Dermis blood vessel endothelial cell (primary cell): ENCODE data around the gene FCAMR. TPM values are rescaled to one million over a fixed set of nuclear protein-coding genes. Genes with fewer than 3 reads are reported as not detected.

Experiments
- DNase-seq: peaks from one replicate; pipeline ENCODE4 v3.0.0; 2010
- total RNA-seq: library from RNA; depleted of rRNA; stranded (reverse); fragments of >200 nt; gene quantifications from 2 replicates; pipeline ENCODE4 v1.2.3, GENCODE V29; 2014

FCAMR gene
- total RNA-seq, 1 donor from 2014 or later: not detected

GRCh38 chr1:206992790-206993189 lies 22.5 kb upstream of the FCAMR start:
- DNase-seq: no peak

GRCh38 chr1:206987873-206988272 lies 17.6 kb upstream of the FCAMR start:
- DNase-seq: no peak

DNA sequence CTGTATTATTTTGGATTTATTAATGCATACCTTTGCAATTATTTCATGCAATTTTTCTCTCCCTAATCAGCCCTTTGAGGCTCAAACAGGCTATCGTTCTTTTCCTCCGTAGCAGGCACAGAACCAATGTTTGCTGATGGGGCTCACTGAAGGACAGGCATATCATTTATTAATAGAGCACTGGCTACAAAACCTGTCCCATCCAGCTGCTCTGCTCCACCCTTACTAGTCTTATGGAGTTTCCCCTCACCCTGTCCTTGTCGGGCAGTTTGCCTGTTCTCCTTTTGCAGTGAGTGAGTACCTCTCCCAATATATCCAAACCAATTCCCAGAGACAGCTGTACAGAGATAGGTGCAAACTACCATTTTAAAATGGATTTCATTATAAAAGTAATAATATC lies 16.6 kb upstream of the FCAMR start:
- DNase-seq: no peak

GRCh38 chr1:206986402-206986801 lies 16.1 kb upstream of the FCAMR start:
- DNase-seq: no peak

DNA sequence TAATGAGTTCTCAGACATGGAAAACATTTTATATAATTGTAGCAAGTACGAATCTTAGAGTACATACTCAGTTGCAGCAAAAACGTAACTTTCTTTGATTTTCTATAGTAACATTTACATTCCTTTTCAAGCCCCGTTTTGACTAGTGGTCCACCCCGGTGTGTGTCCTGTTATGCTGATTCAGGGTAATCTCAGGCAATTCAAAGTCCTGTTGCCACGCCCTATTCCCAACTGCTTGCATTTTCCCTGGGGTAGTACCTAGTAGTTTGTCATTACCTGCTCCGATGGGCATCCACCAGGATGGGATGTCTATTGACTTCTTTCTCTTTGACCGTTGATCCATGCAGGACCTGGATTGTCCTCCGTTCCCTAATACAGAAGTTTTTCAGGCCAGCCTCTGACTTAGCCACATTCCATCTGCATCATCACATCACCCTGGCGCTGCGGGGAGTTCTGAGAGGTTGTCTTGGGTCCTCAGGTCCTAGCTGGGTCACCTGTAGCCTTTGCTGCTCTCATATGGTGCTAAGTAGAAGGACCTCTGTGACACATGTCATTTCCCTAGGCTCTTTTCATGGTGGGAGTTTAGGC lies 15.0 kb upstream of the FCAMR start:
- DNase-seq: no peak

DNA sequence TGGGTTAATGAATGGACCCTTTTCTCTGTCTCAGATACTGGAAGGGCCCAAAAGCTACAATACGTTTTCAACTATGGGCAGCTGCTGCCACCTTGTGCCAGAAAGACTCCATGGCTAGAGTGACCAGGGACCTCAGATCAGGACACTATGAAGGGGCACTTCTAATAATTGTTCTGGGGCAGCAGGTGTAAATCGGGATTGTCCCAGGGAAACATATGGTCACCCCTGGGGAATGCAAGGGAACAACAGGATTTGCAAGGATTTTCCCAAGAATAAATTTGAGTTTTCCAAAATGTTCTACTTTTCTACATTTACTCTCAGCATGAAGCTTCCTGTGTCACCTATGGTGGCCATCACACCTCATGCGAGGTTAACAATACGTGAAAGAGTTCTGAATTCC lies 12.0 kb upstream of the FCAMR start:
- peak; percentile 57 for DNase-seq

- peak; percentile 36 for DNase-seq
These were observed 9.3 kb upstream of the FCAMR start for GRCh38 chr1:206979379-206980043.

GRCh38 chr1:206978259-206978658 lies 8.0 kb upstream of the FCAMR start:
- no peak for DNase-seq

GRCh38 chr1:206975306-206975705 lies 5.0 kb upstream of the FCAMR start:
- DNase-seq: no peak

- no peak for DNase-seq
These were observed 3.9 kb upstream of the FCAMR start for GRCh38 chr1:206974140-206974539.

- no peak for DNase-seq
These were observed 2.5 kb upstream of the FCAMR start for GRCh38 chr1:206972728-206973127.

- no peak for DNase-seq
These were observed 882 bp upstream of the FCAMR start for GRCh38 chr1:206971029-206971655.

DNA sequence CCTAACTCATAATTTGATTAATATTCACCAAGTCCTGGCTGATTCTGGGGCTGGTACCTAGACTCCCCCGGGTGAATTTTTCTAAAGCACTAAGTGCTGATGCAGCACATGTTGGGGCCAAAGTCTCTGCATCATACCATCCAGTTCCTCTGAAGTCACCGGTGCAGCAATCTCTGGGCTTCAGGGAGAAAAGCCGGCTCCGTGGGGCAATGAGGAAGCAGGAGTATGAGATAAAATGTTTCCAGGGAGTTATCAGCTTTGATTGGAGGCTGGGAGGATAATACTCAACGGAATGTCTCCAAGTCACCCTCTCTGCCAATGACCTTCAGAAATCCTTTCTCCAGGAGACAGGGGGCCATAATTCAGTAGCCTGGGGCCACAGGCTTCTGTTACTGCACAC lies 1.2 kb downstream of the FCAMR start:
- no peak for DNase-seq

DNA sequence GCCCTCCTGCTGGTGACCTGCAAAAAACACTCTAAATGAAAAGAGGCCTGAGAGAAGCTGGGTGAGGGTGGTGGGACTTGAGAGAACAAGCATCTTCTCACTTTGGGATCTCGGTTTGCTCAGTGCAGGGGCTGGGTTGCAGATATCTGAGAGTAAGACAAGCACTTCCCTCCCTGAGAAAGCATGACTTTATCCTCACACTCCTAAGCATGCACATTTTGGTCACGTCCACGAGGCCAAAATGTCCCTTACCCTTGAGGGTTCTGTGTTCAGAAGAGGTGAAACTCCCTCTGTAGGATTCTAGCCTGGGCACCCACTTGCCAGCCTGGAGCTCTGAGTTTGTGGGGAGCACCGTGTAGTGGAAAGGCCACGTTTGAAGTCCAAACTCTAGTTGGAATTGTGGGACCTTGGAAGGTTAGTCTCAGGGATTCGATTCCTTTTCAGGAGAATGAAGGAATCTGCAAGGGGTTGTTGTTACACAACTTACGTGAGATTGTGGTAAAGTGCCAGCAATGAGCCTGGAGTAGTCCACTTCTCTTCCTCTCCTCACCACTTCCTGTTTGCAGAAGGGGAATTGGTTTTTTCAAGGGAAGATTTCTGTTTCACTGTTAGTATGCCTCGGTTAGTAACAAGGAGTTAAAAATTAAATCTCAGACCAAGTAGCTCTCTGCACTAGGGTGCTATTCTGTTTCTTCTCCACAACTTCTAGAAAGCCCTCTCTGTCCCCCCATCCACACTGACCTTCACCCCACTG lies 3.0 kb downstream of the FCAMR start:
- DNase-seq: no peak

- no peak for DNase-seq
These were observed 4.5 kb downstream of the FCAMR start for GRCh38 chr1:206965781-206966180.

DNA sequence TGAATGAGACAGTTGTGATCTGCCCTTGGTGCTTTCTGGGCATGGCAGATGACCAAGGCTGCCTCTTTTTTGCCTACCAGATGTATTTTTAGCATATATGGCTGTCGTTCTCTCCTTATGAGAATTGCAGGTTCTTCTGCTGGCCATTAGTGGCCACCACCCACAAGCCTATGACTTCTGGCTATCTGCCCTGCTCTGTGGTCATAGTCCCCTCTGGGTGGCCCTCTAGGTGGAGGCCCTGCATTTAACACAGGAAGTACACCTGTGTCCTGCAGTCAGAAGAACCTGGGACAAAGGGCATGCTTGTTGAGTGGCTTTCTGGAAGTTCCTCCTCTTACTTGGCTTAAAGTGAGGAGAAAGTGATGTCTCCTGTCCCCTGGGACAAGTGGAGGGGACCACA lies 6.5 kb downstream of the FCAMR start:
- DNase-seq: no peak

GRCh38 chr1:206963119-206963712 lies 7.0 kb downstream of the FCAMR start:
- no peak for DNase-seq

DNA sequence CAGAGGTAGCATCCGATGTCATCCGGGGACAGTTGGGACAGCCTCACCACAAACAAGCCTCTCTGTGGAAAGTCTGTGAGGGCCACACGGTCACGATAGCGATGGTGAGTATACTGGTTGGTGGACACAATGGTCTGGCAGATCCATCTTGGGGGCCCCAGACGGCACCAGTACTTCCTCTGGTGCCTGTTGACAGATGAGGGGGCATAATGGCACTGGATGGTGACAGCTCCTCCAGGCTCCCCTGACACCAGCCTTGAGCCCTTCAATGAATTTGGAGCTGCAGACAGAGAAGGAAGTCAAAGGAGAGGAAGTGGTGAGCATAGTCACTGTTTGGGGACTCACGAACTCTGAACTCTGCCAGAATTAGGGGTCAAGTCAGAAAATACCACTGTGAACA lies 8.0 kb downstream of the FCAMR start:
- DNase-seq: no peak

GRCh38 chr1:206961668-206962067 lies 8.6 kb downstream of the FCAMR start:
- DNase-seq: no peak

DNA sequence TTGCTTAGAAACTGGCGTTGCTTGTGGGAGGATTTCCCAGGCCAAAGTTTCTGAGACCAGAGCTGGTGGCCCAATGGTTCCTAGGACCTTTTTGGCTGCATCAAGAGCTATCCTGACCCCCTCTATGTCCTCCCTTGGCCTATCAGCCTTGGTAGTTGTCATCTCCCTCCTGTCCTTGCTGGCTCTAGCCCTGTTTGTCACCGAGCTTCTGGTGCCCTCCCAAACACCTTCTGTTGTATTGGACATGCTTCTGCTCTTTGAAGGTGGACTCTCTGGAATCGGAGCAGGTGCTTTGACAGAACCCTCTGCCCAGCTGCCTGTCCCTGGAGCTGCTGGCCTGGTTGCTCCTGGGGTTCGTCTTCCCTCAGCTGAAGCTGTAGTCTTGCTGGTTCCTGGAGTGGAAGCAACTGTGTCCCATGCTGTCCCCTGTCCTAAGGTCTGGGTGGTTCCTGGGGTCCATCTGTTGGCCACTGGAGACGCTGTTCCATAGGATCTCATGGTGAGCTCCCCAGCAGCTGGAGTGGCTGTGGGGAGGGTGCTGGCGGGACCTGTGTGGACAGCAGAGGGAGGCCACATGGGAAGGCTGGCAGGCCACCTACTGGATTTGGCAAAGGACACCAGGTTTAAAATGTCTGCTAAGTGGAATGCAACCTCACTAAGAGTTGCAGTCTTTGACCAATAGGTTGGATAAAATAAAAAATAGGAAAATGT lies 9.4 kb downstream of the FCAMR start:
- DNase-seq: no peak

DNA sequence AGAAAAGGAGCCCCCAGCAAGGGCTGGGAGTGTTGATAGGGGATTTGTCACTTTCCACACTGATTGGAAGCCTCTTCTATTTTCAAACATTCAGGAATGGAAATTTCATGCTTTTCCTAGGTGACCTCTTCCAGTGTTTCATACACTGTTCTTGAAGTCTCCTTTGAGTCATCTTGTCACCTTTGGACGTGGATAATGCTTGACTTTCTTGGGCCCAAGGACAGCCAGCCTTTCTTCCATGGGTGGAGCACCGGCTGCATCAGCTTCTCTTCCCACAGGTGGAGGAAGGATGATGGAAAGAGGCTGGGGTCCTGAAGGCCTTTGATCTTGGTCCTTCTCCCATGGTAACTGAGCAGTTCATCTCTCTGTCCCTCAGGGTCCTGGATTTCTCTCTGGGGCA lies 12.1 kb downstream of the FCAMR start:
- no peak for DNase-seq

GRCh38 chr1:206957639-206958038 lies 12.6 kb downstream of the FCAMR start:
- no peak for DNase-seq
